ENCODE measurements around the gene GLI3. TPM values are rescaled to one million over a fixed set of nuclear protein-coding genes. Genes with fewer than 3 reads are reported as not detected.

The GLI3 gene
- total RNA-seq, 1 donor from 2014 or later = 2.2 TPM

- TF ChIP-seq, protein P1, sequence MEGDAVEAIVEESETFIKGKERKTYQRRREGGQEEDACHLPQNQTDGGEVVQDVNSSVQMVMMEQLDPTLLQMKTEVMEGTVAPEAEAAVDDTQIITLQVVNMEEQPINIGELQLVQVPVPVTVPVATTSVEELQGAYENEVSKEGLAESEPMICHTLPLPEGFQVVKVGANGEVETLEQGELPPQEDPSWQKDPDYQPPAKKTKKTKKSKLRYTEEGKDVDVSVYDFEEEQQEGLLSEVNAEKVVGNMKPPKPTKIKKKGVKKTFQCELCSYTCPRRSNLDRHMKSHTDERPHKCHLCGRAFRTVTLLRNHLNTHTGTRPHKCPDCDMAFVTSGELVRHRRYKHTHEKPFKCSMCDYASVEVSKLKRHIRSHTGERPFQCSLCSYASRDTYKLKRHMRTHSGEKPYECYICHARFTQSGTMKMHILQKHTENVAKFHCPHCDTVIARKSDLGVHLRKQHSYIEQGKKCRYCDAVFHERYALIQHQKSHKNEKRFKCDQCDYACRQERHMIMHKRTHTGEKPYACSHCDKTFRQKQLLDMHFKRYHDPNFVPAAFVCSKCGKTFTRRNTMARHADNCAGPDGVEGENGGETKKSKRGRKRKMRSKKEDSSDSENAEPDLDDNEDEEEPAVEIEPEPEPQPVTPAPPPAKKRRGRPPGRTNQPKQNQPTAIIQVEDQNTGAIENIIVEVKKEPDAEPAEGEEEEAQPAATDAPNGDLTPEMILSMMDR (IDR thresholded peaks at IDR 0.05) = no peak
- DNase-seq (ENCODE audit: low spot score in 2 of 2) = no peak
- Histone ChIP-seq H3K4me3 (no peak overlapping the region), H3K27me3 (no peaks in the 10 kb centered on the region), H3K27ac (no peak overlapping the region), H3K36me3 (peaks cover 0 to 3% of the 10 kb centered on the region in 2 donors), H3K9me3 (peaks cover 5% of the 10 kb centered on the region in 2 donors), H3K4me1 (no peaks in the 10 kb centered on the region)
- intact Hi-C loops (cut with DNase I) = no loop called here
These were observed 226.3 kb downstream of the GLI3 start for GRCh38 chr7:42010751-42011150.

GRCh38 chr7:42006801-42007513 is 230.1 kb downstream of the GLI3 start:
- TF ChIP-seq, protein P1 (IDR thresholded peaks at IDR 0.05) = no peak
- no peak for DNase-seq (ENCODE audit: low spot score in 2 of 2)
- Histone ChIP-seq H3K36me3 (no peaks in the 10 kb centered on the region), H3K4me1 (no peaks in the 10 kb centered on the region), H3K9me3 (no peaks in the 10 kb centered on the region), H3K4me3 (no peak overlapping the region), H3K27ac (no peak overlapping the region), H3K27me3 (no peaks in the 10 kb centered on the region)
- intact Hi-C loops (cut with DNase I) = no loop called here

DNA sequence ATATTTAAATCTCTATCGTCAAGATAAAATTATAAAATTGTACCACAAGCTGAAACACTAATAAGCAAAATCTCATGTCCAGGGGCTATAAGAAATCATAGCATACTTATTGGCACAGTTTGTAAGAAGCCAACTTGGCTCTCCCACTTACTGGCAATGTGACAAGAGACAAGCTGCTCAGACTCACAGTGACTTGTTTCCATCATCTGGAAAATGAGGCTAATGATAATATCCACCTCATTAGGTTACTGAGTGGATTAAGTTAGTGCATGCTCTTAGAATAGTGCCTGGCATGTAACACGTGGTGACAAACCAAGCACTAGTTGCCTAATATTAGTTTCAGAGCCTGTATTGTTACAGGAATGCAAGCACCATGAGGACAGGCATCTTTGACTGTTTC is 234.4 kb downstream of the GLI3 start:
- intact Hi-C loops (cut with DNase I) = no loop called here
- TF ChIP-seq, protein P1 (IDR thresholded peaks at IDR 0.05) = no peak

DNA sequence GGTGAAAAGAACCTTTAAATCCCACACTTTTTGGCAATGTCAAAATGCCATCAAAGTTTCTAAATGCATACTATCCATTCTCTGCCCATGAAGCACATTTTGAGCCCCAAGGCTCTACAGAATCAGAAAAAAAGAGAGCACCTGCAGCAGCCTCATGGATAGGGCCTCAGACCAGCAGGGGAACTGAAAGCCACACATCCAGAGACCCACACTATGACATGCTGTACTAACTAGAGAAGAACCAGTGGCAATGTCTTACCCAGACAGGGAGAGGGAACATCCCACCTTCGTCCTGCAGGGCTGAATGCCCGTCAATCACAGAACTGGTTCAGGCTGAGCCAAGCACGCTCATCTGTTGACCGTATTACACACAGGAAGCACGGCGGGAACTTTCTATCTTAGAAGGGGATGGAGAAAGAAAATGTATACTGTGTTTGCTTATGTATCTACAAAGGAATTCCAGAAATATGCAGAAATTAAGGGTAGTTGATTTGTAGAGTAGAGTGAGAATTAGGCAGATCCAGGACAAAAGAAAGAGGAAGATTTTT is 237.2 kb downstream of the GLI3 start:
- H3K4me3 ChIP-seq = no peak overlapping the region
- TF ChIP-seq, protein P1 (IDR thresholded peaks at IDR 0.05) = no peak
- intact Hi-C loops (cut with DNase I) = no loop called here
- no peak for DNase-seq (ENCODE audit: low spot score in 2 of 2)
- H3K4me1 ChIP-seq = peaks cover 0 to 3% of the 10 kb centered on the region in 2 donors
- no peaks in the 10 kb centered on the region for H3K9me3 ChIP-seq
- H3K36me3 ChIP-seq = no peaks in the 10 kb centered on the region
- no peaks in the 10 kb centered on the region for H3K27me3 ChIP-seq
- H3K27ac ChIP-seq = no peak overlapping the region

More for the DNA sequence above, 234.4 kb downstream of the GLI3 start:
- Histone ChIP-seq H3K4me3 (no peak overlapping the region), H3K9me3 (no peaks in the 10 kb centered on the region), H3K36me3 (no peaks in the 10 kb centered on the region), H3K27ac (no peak overlapping the region), H3K27me3 (no peaks in the 10 kb centered on the region), H3K4me1 (peaks cover 0 to 3% of the 10 kb centered on the region in 2 donors)
- no peak for DNase-seq (ENCODE audit: low spot score in 2 of 2)

- DNase-seq (ENCODE audit: low spot score in 2 of 2) = no peak
- Histone ChIP-seq H3K27me3 (no peaks in the 10 kb centered on the region), H3K27ac (no peak overlapping the region), H3K4me3 (no peak overlapping the region), H3K36me3 (no peaks in the 10 kb centered on the region), H3K9me3 (no peaks in the 10 kb centered on the region), H3K4me1 (peaks cover 0 to 3% of the 10 kb centered on the region in 2 donors)
- intact Hi-C loops (cut with DNase I) = no loop called here
- TF ChIP-seq, protein P1 (IDR thresholded peaks at IDR 0.05) = no peak
These were observed 239.0 kb downstream of the GLI3 start for GRCh38 chr7:41998041-41998440.
